Stimulated activated CD4-positive, alpha-beta T cell treated with anti-CD3 and anti-CD28 coated beads, Interleukin-2, amount 100 ng/mL, for 24 hours (primary cell): ENCODE measurements around the gene CMYA5.

Experiments used
- DNase-seq, 2 donors: peaks; one replicate each; pipeline ENCODE4 v3.0.0-alpha.2; 2020

CMYA5 gene

DNA sequence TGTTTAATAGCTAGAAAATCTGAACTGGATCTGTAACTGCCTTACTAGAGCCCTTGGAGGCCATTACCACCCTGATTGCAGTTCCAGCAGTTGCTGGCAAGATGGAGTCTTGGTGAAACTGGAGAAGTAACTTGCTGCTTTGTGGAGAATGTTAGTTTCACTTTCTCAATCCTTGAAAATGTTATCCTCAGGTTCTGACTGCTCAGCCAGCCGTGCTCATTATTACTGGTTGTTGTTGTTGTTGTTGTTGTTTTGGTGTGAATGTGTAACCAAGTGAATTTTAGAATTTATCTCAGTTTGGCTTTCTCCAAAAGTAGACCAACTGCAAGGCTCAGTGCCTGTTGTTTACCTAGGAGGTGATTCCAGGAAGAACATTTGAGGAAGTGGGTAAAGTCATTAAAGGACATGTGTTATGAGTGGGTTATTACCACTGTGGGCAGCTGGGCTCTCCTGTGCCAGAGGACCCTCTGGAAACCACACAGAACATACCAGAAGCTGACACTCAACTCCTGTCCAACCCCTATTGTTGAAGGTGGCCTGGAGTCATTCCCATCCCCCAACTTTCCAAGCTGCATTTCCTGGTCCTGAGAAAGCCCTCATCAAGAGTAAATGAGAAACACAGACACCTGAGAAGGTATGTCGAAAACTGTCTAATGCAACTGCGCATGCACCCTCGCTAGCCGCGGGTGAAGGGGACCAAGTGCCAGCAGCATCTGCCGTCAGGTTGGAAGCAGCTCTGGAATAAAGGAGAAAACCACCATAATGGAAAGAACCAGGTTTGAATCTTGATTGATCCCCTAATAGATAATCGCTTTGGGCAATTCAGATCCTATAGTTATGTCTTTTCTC lies 111.6 kb downstream of the CMYA5 start:
- DNase-seq = no peak

DNA sequence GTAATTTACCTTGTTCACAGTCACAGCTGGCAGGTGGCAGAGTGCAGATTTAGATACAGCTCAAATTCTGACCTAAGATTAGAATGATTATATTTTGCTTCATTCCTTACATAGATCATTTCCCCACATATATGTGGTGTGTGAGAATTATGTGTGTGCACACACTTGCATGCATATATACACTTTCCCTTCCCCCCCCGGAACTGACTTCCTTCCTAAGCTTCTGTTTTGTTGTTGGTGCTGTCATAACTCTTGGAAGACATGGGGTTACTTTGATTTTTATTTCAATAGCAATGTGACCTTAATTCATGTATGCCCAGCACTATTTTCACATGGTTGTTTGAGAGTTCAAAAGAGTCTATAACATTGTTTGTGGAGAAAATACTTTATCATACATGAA lies 112.8 kb downstream of the CMYA5 start:
- DNase-seq = no peak

DNA sequence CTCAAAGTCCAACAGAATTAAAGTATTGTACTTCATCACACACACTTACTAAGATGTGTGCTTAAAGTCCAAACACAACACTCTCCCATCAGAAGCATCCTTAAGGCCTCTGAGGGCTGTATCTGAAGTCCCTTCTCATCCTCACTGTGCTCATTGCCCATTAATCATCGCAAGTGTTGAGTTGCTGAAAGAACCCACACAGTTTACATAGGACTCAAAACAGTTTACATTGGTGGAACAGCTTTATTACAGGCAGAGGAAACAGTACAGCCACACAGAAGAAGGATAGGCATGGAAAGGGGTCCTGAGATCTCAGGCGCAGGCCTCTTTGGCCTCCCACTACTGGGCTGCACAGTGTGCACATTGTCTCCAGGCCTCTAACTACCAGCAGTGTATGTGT lies 113.4 kb downstream of the CMYA5 start:
- DNase-seq = no peak

DNA sequence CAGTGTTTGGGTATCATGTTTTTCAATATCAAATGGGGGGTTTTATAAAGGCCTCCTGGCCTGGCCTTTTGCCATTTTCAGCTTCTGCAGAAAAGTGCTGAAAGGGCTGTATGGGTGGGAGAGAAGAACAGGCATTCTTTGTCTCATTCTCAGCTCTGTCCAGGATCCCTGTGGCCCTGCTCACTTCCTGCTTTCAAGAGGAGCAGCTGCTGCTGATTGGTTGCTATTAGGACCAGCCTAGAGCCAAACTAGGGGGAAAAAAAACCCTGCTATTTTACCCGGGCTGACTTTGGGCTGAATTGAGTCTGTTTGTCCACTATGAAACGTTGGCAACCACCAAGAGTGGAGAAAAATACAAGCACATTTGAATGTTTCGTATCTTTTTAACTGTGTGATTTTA lies 117.1 kb downstream of the CMYA5 start:
- DNase-seq = no peak

DNA sequence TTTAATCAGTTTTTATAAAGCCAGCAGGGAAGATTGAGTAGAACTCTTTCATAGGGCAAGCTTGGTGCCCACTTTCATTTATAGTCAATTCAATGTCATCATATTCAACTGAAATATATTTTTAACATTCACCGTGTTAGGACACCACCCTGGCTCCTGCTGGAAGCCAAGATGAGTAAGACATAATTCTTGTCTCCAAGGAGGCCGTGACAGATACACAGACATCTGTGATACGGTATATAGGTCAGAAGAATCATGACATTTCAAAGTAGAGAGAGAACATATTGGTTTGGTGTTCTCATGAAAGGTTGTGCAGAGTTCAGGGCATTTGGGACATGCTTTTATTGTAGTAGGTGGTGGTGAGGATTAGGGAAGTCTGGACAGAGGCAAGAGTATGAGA lies 120.1 kb downstream of the CMYA5 start:
- no peak for DNase-seq

DNA sequence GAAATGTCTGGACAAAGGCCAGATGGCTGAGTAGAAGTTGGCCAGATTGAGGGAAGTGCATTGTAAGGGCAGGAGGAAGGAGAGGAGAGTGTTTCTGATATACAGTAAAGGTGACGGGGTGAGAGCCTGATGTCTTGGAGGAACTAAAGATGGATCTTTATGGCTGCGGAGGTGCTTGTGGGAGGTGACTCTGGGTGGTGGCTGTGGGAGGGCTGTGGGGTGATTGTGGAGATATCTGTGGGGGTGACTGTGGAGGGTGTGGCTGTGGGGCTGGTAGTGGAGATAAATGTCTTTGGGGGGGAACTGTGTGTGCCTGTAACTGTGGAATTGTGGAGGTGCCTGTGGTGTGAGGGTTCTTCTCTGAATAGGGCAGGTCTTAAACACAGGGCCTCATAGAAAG lies 121.4 kb downstream of the CMYA5 start:
- no peak for DNase-seq

DNA sequence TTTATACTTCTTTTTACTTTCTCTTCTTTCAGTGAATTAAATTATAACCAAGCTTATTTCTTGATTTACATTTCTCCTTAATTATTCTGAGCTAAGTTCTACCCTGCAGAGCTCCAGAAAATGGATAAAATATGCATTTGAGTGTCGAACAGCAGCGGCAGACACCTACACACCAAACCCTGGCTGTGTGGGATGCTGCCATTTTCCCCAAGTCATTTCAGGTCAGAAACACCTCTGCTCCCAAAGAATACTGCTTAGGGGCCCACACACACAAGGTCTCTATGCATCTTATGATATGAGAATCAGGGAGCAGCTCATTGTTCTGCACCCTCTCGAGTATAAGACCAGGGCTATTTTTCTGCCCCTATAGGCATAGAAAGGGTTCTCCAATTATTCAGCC lies 122.3 kb downstream of the CMYA5 start:
- no peak for DNase-seq

DNA sequence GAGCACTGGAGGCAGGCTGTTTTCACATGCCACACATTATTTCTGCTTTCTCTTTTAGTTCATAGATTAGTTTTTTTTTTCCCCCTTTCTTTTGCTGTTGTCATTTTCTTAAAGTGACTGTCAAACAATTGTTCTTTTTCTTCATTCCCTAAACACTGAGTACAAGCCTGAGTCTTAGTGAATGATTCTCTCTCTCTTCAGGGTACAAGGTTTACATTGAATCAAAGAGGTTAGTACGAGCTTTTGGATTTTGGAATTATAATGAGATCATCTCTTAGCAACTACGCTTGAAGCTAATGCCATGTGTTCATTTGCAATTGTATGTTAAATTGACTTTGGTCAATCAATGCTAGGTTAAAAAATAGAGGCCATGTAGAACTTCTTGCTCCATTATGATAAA lies 125.1 kb downstream of the CMYA5 start:
- DNase-seq = no peak

DNA sequence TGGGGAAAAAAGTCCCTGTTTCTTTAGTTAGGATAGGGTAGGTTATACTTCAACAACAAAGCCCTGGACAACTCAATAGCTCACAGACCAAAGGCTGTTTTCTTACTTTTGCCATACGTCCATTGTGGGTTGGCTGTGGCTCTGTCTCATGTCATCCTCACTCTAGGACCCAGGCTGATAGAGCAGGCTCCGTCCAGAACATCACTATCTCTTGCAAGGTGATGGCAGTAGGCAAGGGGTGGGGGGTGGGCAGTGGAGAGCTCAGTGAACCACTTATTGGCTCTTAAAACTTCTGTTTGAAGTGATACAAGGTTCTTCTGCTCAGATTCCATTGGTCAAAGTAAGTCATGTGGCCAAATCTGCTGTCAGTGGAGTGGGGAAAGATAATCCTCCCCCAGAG lies 126.4 kb downstream of the CMYA5 start:
- no peak for DNase-seq

DNA sequence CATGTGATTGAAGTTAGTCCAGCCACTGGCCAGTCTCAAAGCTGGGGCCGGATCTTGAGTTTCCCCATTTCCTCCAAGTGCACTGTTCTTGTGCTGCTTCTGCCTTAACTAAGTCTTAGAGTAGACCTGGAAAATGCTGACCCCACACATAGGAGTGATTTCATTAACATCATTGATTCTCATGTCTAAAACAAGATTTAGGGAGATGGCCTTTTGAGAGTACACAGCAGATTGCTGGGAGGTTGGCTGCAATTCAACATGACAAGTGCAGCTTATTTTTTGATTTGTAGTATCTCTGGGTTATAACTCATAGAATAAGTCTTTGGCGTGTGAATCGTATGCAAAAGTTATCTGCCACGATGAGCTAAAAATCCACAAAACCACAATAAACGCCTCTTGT lies 131.0 kb downstream of the CMYA5 start:
- no peak for DNase-seq

DNA sequence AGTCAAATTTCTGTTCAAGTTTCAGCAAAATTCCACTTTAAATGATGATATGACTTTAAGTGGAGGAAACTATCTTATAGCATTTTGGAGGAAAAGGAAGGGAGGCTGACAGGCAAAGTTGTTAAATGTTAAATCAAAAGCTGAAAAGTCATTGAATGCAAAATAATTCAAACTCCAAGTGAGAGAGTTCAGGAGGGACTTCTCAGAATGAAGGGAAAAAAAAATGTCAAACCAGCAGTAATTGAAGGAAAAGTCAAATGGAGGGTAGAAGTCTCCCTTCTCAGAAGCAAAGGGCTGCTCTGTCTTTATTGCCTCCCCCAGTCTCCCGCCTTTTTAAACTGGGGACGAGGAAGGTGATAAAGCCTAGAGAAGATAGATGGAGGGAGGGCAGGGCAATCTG lies 134.8 kb downstream of the CMYA5 start:
- DNase-seq = no peak

DNA sequence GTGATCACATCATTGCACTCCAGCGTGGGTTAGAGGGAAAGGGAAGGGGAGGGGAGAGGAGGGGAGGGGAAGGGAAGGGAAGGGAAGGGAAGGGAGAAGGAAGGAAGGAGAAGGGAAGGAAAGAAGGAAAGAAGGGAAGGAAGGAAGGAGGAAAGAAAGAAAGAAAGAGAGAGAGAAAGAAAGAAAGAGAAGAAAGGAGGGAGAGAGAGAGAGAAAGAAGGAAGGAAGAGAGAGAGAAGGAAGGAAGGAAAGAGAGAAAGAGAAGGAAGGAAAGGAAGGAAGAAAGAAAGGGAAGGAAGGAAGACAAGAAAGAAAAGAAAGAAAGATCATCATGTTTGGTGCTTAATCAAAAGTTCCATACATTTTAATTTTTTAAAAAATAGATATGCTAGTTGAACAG lies 136.2 kb downstream of the CMYA5 start:
- no peak for DNase-seq

DNA sequence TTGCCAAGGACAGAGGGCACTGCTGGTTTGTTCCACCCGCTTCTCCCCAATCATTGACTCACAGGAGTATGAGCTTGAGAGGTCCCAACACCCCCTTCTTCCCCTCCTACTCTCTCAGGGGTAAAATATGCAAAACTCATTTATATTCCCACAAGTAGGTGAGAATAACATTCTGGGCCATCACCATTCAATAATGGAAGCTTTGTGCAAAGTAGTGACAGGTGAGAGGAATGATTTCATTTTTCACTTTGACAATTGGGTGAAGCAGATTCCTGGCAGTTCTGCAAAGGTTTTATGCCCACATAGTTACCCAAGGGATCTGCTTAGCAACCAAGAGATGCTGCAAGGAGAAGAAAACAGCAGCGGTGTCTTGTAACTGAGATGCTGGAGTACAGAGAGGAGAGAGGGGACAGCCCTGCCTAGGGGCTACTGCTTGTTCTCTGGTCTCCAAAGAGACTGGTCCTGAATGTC lies 137.6 kb downstream of the CMYA5 start:
- no peak for DNase-seq

DNA sequence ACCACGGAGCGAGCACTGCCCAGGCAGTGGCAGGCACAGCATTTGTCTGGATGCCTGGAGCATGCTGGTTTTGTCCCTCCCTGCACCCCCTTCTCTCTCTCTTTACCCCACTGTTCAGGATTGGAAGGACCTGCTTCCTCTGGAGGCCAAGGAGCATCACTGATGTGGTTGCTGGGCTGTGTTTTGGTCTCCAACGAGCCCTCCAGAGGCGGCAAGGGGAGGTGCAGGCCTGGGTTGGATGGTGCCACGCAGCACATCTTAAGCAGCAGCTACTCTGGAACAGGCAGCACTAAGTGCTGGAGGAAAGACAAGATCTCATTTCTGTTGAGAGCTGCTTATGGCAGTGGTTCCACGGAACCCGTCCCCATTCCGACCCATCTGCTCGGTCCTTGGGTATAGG lies 139.6 kb downstream of the CMYA5 start:
- peak in 1 of 2 donors; percentile 17 for DNase-seq

DNA sequence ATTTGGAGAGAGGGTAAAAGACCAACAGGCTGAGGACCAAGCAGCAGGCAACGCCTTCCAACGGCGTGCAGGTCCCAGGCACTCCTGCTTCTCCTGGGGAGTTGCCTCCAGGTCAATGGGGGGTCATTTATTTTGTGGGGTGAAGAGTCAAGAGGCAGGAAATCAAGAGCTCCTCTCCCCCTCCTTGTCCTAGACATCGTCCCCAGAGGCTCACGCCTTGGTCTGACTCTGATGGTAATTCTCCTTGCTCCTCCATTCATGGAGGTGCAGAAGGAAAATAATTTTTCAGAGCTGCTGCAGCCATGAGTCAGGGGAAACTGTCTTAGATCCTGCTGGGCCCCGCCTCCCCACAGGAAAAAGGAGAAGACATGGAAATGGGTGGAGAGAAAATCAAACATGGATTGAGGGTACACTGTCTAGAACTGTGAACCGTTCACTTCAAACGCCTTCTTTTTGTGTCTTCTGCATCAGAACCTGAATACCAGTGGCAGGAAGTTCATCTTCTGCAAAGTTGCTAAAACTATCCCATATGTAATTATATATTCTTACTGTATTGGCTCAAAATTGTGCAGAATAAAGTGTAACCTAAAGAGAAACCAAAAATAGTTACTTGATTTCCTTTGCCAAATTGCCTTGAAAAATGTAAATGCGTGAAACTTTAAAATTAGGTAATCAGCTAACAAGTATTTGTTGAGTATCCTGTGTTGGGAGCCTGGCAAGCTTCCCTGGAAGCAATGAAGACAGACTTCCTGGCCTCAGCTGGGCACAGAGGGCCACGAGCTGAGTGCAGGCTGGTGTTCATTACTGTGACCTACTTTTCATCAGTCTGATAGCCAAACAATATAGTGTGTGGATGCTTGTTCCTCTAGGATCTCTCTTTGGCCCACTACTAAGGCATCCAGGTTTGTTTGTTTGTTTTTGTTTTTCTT lies 142.0 kb downstream of the CMYA5 start:
- no peak for DNase-seq

DNA sequence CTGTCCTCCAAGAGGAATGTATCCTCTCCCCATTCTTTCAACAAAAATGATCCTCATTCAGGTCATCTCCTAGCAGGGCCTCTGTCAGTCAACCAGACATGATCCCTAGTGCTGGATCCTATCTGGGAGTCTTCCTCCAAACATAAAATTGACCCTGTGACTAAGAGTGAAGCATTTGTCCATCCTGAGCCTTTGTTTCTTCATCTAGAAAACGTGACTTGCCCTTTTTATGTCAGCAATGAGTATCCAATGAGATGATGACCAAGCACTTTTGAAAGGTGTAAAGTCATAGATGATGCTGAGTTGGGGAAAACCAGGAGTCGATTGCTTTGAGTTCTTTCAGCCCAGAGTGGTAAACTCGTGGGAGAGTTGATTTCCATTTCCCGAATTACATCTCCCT lies 143.3 kb downstream of the CMYA5 start:
- no peak for DNase-seq

DNA sequence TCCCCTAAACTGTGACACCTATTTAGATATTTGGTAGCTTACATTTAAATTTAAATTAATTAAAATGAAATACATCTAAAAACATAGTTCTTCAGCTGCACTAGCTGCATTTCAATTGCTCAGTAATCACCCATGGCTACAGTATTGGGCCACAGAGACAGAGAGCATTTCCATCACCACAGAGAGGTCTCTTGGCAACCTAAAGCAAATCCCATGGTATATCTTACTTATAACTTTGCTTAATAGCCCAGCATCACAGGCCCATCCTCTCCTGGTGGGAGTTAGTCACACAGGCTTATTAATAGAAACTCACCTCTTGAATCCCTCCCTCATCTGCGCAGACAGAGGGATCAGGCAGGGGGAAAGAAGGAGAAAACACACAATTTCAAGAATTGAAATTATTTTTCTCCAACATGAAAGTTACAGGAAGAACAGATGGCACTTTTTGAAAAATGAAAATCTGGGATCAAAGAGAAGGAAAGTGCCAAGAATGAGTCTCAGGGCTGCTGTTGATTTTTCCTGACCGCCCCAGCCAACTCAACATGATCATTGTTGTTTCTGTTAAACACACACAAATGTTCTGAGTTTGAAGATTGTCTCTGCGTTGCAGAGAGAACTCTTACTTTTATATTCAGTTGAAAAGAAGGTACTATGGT lies 144.6 kb downstream of the CMYA5 start:
- DNase-seq = no peak

DNA sequence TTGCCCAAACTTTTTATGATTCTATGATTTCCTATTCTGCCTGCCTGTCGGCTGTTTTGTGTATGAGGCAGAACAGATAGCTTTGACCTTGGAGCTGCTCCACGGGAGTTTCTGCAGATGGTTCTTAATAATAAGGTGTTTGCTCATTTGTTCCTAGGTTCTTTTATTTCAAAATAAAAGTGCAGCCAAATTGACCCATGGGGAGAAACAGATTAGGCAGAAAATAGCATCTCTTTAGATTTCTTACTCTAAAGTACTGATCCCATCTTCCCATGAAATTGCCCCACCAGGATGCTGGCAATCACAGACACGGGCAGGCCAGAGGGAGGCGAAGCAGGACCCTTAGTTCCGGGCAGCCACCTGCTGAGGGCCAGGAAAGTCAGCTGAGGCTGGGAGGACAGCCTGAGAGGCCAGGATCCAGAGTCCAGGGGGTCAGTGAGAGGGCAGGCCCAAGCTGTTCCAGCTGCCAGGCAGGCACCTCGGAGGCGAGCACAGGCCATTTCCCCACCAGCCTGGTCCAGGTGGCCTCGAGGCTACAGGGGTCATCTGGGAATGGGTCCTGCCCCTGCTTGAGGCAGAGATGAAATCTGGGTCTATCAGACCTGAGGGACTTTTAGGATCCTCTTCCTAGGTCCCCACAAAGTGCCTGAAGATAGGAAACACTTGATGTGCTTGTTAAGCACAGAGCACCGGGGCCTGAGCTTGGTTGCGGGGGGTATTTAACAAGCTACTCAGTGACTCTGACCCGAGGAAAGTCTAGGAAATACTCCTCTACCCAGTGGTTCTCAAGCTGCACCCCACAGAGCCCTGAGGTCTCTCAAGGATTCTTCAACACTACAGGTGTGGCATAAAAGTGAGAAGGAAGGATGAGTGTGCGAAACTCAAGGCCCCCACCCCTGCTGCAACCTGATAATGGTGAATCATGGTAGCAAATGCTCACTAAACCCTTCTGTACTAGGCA lies 145.4 kb downstream of the CMYA5 start:
- no peak for DNase-seq

DNA sequence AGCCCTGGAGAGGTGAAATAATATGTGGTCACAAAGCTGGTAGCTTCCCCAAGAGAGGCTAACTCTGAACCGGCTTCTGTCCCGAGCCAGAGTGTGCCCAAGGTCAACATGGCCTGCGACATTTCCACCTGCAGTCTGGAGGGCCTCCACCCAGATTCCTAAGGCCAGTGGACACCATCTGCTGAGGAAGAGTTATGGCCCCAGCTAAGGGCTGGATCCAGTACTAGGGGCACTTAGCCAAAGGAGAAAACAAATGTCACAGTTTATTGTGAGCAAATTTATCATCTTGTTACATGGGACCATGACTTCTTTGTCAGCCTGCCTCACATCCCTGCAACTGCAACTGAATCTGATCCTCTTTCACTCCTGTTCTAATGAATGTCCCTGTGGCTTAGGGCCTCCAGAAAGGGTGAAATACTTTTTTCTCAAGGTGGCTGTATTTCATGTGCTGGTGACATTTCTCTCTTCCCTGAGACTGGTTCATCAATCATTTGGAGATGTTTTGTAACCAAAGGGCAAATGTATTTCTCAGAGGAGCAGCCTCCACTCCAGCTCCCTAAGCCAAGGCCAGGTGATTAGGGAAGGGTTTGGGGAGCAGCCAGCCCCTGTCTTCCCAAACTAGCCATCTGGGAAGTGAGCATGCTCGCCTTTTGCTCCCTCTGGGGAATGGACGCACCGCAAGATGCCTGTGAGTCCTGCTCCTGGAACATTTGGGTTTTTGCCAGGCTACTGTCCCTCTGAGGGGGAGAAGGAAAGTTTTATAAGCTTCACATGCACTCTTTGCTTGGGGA lies 148.3 kb downstream of the CMYA5 start:
- no peak for DNase-seq

DNA sequence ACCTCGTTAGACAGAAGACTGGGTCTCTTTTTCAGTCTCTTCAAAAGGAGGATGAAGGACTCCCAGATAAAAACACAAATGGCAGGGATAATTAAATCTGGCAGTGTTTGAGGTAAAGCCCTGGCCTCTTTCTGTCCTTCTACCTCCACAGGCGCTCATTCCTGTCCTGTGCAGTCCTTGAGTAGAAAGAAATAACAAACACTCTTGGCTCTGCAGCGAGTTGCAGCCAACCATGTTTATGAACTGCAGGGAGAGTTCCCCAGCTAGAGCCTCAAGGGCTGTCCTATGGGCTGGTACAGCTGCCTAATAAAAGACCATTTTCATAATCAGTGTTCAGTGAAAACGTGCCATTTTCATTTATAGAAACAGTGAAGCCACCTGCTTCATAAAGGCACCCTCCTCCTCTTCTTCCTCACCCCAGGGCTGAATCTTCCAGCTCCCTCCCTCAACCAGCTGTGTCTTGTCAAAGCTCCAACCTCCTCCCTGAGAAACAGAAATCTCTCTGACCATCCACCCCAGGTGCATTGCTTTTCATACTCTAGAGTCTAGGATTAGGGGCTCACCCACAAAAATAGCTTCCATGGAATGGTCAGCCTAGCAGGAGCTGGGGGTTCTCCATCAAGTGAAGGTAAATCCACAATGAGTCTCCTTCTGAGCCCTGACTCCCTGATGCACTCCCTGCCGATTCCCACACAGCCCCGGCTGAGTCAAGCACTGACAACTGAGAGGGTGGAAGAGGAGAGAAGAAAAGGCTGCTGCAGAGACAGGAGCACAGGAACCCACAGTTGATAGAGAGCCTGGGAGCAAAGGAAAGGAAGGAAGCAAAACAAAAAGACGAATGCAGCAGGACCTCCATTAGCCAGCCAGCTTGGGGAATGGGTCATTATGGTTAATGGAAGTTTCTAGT lies 150.7 kb downstream of the CMYA5 start:
- DNase-seq = no peak
